Keratinocyte (primary cell): ENCODE results near the gene B3GALT6. TPM values are rescaled to one million over a fixed set of nuclear protein-coding genes. Genes with fewer than 3 reads are reported as not detected.

Experiments used
- DNase-seq: peaks from one replicate; pipeline ENCODE4 v3.0.0-alpha.2; 2011; ENCODE audit warnings: low read depth, missing footprints, low spot score
- FAIRE-seq: peaks from 2 replicates; lab custom pipeline; 2011; peaks lifted over from hg19 to GRCh38; lab: Jason Lieb, UNC
- H2AFZ ChIP-seq: 2 replicates; pipeline ENCODE4 v1.6.0; 2012; ENCODE audit warnings: low read length, control low read depth, inconsistent platforms; ENCODE audit not compliant: control insufficient read depth
- H3K27ac ChIP-seq: 2 replicates; pipeline ENCODE4 v1.5.1; 2011; ENCODE audit warnings: low read length; ENCODE audit not compliant: control insufficient read depth, insufficient read depth
- H3K27me3 ChIP-seq: 3 replicates; pipeline ENCODE4 v1.6.0; 2011; ENCODE audit warnings: low read length; ENCODE audit not compliant: control insufficient read depth, insufficient read depth; ENCODE audit errors: extremely low read depth
- H3K36me3 ChIP-seq, 2 experiments: 2 replicates in 1 of 2; 3 replicates in 1 of 2; pipeline ENCODE4 v1.5.1; 2011; ENCODE audit warnings: low read length in 2 of 2, mild to moderate bottlenecking in 1 of 2; ENCODE audit not compliant: control insufficient read depth in 2 of 2, insufficient read depth in 2 of 2; ENCODE audit errors: extremely low read depth in 1 of 2
- H3K4me1 ChIP-seq: 3 replicates; pipeline ENCODE4 v1.5.1; 2011; ENCODE audit warnings: low read length; ENCODE audit not compliant: control insufficient read depth, insufficient read depth; ENCODE audit errors: extremely low read depth
- H3K4me2 ChIP-seq: 3 replicates; pipeline ENCODE4 v1.6.0; 2011; ENCODE audit warnings: low read depth, low read length; ENCODE audit not compliant: control insufficient read depth, insufficient read depth; ENCODE audit errors: extremely low read depth
- H3K4me3 ChIP-seq, 3 experiments: fragments of 200-600 bp in 1 of 3; sonication (generic) in 1 of 3; 2 replicates in 2 of 3; 3 replicates in 1 of 3; pipeline ENCODE4 v1.5.1; 2011 to 2016; ENCODE audit warnings: low read length in 3 of 3, mild to moderate bottlenecking in 3 of 3, control low read depth in 2 of 3, inconsistent platforms in 1 of 3, low read depth in 1 of 3, mixed read lengths in 1 of 3, mixed run types in 1 of 3, moderate library complexity in 1 of 3; ENCODE audit not compliant: control insufficient read depth in 2 of 3, insufficient read depth in 2 of 3; ENCODE audit errors: extremely low read depth in 1 of 3
- H3K79me2 ChIP-seq: 2 replicates; pipeline ENCODE4 v1.6.0; 2012; ENCODE audit warnings: low read length; ENCODE audit not compliant: control insufficient read depth, insufficient read depth
- H3K9ac ChIP-seq: 3 replicates; pipeline ENCODE4 v1.6.0; 2011; ENCODE audit warnings: low read length; ENCODE audit not compliant: control insufficient read depth, insufficient read depth; ENCODE audit errors: extremely low read depth
- H3K9me1 ChIP-seq: 3 replicates; pipeline ENCODE4 v1.6.0; 2011; ENCODE audit warnings: low read length; ENCODE audit not compliant: control insufficient read depth, insufficient read depth; ENCODE audit errors: extremely low read depth
- H3K9me3 ChIP-seq: 2 replicates; pipeline ENCODE4 v1.5.1; 2012; ENCODE audit warnings: low read depth, low read length; ENCODE audit not compliant: control insufficient read depth
- H4K20me1 ChIP-seq: 3 replicates; pipeline ENCODE4 v1.6.0; 2011; ENCODE audit warnings: low read length; ENCODE audit not compliant: control insufficient read depth, insufficient read depth; ENCODE audit errors: extremely low read depth
- CTCF ChIP-seq, 3 experiments: IDR thresholded peaks in 1 of 3; conservative IDR thresholded peaks in 1 of 3; optimal IDR thresholded peaks in 1 of 3; 2 replicates in 2 of 3; 3 replicates in 1 of 3; pipeline versions ENCODE3 to v1.5.1; 2011; ENCODE audit warnings: low read length in 3 of 3, mild to moderate bottlenecking in 3 of 3, moderate library complexity in 2 of 3, control low read depth in 1 of 3, inconsistent platforms in 1 of 3; ENCODE audit not compliant: insufficient read depth in 2 of 3; ENCODE audit errors: extremely low read depth in 1 of 3
- EZH2 ChIP-seq: IDR thresholded peaks from one replicate; pipeline ENCODE4 v1.6.1; 2012; ENCODE audit warnings: inconsistent platforms, mild to moderate bottlenecking, low read length, moderate library complexity
- dilution Hi-C: fragments of 300-500 bp; cut with MboI; formaldehyde crosslinking; loops from one replicate; pipeline ENCODE4 v1.7.0; 2020; ENCODE audit warnings: low sequenced_read_pairs; ENCODE audit not compliant: extremely low pct_ligation_motif_present
- polyA plus RNA-seq, 5 experiments: library from polyadenylated mRNA; depleted of rRNA in 3 of 5; stranded (reverse) in 3 of 5; stranded (forward) in 1 of 5; unstranded in 1 of 5; fragments of >200 nt; gene quantifications; 1 replicate in 1 of 5; 2 replicates in 3 of 5; 3 replicates in 1 of 5; pipeline versions ENCODE4 v1.2.1 to v1.2.3, GENCODE V29; 2011 to 2012; ENCODE audit warnings: missing spikeins in 2 of 5, low read depth in 1 of 5, low replicate concordance in 1 of 5

B3GALT6 gene
- polyA plus RNA-seq, 1 donor (not counting 4 experiments of a cell fraction or from before 2014, with no cell fraction given): 6.8 TPM

- Histone ChIP-seq H3K27ac (no peak overlapping the region), H4K20me1 (no peaks in the 10 kb centered on the region), H3K27me3 (no peaks in the 10 kb centered on the region), H3K4me3 (no peak overlapping the region), H3K9ac (no peak overlapping the region), H3K4me1 (peaks cover 12% of the 10 kb centered on the region), H3K79me2 (no peaks in the 10 kb centered on the region), H3K9me3 (no peaks in the 10 kb centered on the region), H3K4me2 (no peak overlapping the region), H3K36me3 (no peaks in the 10 kb centered on the region), H3K9me1 (no peaks in the 10 kb centered on the region), H2AFZ (no peak overlapping the region)
- TF ChIP-seq CTCF (optimal IDR thresholded peaks at IDR 0.05 in 1 of 3, IDR thresholded peaks at IDR 0.05 in 1 of 3, conservative IDR thresholded peaks at IDR 0.05 in 1 of 3; ENCODE audit: extremely low read depth in 1 of 3, insufficient read depth in 2 of 3, low read length in 3 of 3) (no peak), EZH2 (no peak)
- FAIRE-seq (no peak), DNase-seq (no peak)
- dilution Hi-C loops: no loop called here
Observed at GRCh38 chr1:1280782-1281481, 48.9 kb downstream of the B3GALT6 start.

- Histone ChIP-seq H3K4me1 (peaks cover 12% of the 10 kb centered on the region), H3K9me3 (no peaks in the 10 kb centered on the region), H3K27ac (no peak overlapping the region), H4K20me1 (no peaks in the 10 kb centered on the region), H3K4me3 (no peak overlapping the region), H2AFZ (no peak overlapping the region), H3K4me2 (peak overlapping the region; percentile 22), H3K79me2 (no peaks in the 10 kb centered on the region), H3K9ac (no peak overlapping the region), H3K27me3 (no peaks in the 10 kb centered on the region), H3K9me1 (no peaks in the 10 kb centered on the region), H3K36me3 (no peaks in the 10 kb centered on the region)
- FAIRE-seq: peak; percentile 78
- no peak for DNase-seq
- TF ChIP-seq EZH2: no peak
- TF ChIP-seq CTCF (optimal IDR thresholded peaks at IDR 0.05 in 1 of 3, IDR thresholded peaks at IDR 0.05 in 1 of 3, conservative IDR thresholded peaks at IDR 0.05 in 1 of 3; ENCODE audit: extremely low read depth in 1 of 3, insufficient read depth in 2 of 3, low read length in 3 of 3): no peak
- dilution Hi-C loops: no loop called here
Observed at GRCh38 chr1:1281533-1282321, 49.7 kb downstream of the B3GALT6 start.
